CD4-positive, alpha-beta memory T cell (primary cell): ENCODE measurements around the gene ARID2. TPM values are rescaled to one million over a fixed set of nuclear protein-coding genes. Genes with fewer than 3 reads are reported as not detected.
A peak's percentile ranks its signal among the peaks of the same experiment; 100 is the strongest.

Experiments used
- CTCF ChIA-PET: fragments of 350-600 bp; sonication (Branson Sonifier 250); formaldehyde crosslinking; loops from one replicate; lab custom pipeline; 2021; ENCODE audit warnings: inconsistent platforms; ENCODE audit not compliant: partially characterized antibody; lab: Charles Lee
- POLR2A ChIA-PET: fragments of 350-600 bp; sonication (Branson Sonifier 250); formaldehyde crosslinking; loops from one replicate; lab custom pipeline; 2021; ENCODE audit not compliant: partially characterized antibody; lab: Charles Lee
- DNase-seq, 5 donors: peaks; one replicate each; pipeline versions ENCODE4 v3.0.0 to v3.0.0-alpha.2; 2020 to 2022; ENCODE audit warnings: mixed read lengths in 1 of 5
- H3K27ac ChIP-seq: one replicate; pipeline ENCODE4 v1.7.0; 2013; ENCODE audit warnings: low read depth, low read length
- H3K27me3 ChIP-seq: 2 replicates; pipeline ENCODE4 v1.7.0; 2013; ENCODE audit warnings: mild to moderate bottlenecking, low read length, moderate library complexity; ENCODE audit not compliant: insufficient read depth
- H3K36me3 ChIP-seq: 2 replicates; pipeline ENCODE4 v1.7.0; 2013; ENCODE audit warnings: mild to moderate bottlenecking, low read length, moderate library complexity; ENCODE audit not compliant: insufficient read depth
- H3K4me1 ChIP-seq: 2 replicates; pipeline ENCODE4 v1.7.0; 2013; ENCODE audit warnings: mild to moderate bottlenecking, low read length, moderate library complexity; ENCODE audit not compliant: insufficient read depth
- H3K4me3 ChIP-seq, 2 donors: one replicate each; pipeline ENCODE4 v1.7.0; 2013; ENCODE audit warnings: low read length in 2 of 2, mild to moderate bottlenecking in 1 of 2
- H3K9me3 ChIP-seq, 2 donors: one replicate each; pipeline ENCODE4 v1.7.0; 2013; ENCODE audit warnings: low read length in 2 of 2, control low read depth in 1 of 2; ENCODE audit not compliant: control insufficient read depth in 1 of 2
- H3K27ac Mint-ChIP-seq, 7 donors: one replicate each; pipeline ENCODE4 v1.8.0; 2020 to 2021; ENCODE audit warnings: mixed read lengths in 7 of 7, mild to moderate bottlenecking in 6 of 7, inconsistent platforms in 3 of 7, moderate library complexity in 3 of 7
- H3K27me3 Mint-ChIP-seq, 2 donors: one replicate each; pipeline ENCODE4 v1.8.0; 2020 to 2021; ENCODE audit warnings: mixed read lengths in 2 of 2
- H3K36me3 Mint-ChIP-seq, 2 donors: one replicate each; pipeline ENCODE4 v1.8.0; 2020 to 2021; ENCODE audit warnings: mixed read lengths in 2 of 2, inconsistent platforms in 1 of 2, mild to moderate bottlenecking in 1 of 2
- H3K4me1 Mint-ChIP-seq, 4 donors: one replicate each; pipeline ENCODE4 v1.8.0; 2020 to 2021; ENCODE audit warnings: mixed read lengths in 4 of 4, mild to moderate bottlenecking in 1 of 4
- H3K4me3 Mint-ChIP-seq, 8 donors: one replicate each; pipeline ENCODE4 v1.8.0; 2020 to 2021; ENCODE audit warnings: mixed read lengths in 8 of 8, mild to moderate bottlenecking in 7 of 8, moderate library complexity in 6 of 8, inconsistent platforms in 3 of 8
- H3K9me3 Mint-ChIP-seq, 8 donors: one replicate each; pipeline ENCODE4 v1.8.0; 2020 to 2021; ENCODE audit warnings: mixed read lengths in 8 of 8, mild to moderate bottlenecking in 5 of 8, inconsistent platforms in 3 of 8, moderate library complexity in 1 of 8
- intact Hi-C: fragments of 100-400 bp; cut with micrococcal nuclease; formaldehyde crosslinking; loops from one replicate; pipeline ENCODE4 v1.15.1; 2023
- polyA plus RNA-seq, 2 donors: library from polyadenylated mRNA; unstranded; fragments of 300-500 nt; fragmentation: Illumina TruSeq; gene quantifications; one replicate each; pipeline ENCODE4 v1.2.3, GENCODE V29; 2021
- total RNA-seq, 2 experiments: library from RNA; stranded (reverse); gene quantifications; one replicate each; pipeline ENCODE4 v1.2.3, GENCODE V29; 2021

The ARID2 gene
- total and polyA plus RNA-seq, 4 experiments from 2014 or later, result 6.3 to 51.8 (median 31.9) TPM

DNA sequence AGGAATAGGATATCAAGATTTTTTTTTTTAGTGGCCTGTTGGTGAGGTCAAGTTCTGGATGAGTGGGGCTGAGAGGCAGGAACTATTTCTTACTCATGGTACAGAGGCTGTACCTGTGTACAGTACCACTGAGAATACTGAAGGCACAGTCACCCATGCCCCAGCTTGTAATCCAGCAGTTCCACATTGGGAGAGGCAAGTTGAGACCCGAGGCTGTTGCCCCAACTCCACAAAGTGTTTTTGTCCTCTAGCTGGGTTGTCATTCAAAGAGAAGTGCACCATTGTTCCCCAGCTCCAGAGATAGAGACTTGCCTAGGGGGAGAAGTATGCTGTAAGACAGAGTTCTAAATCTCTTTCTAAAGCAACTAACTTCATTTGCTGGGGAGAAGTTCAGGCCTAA, 38.7 kb downstream of the ARID2 start:
- Histone ChIP-seq H3K4me1 (peaks cover 11% of the 10 kb centered on the region), H3K27ac (no peak overlapping the region), H3K9me3 (no peaks in the 10 kb centered on the region), H3K27me3 (no peaks in the 10 kb centered on the region), H3K4me3 (no peak overlapping the region), H3K36me3 (no peaks in the 10 kb centered on the region)
- intact Hi-C loops, result no loop called here
- DNase-seq, result no peak
- POLR2A ChIA-PET, result interaction anchor here (1.4 kb wide), 1 partner anchor 40 kb away, joined by 3 read pairs; no protein-coding TSS in a partner anchor
- Mint-ChIP-seq H3K36me3 (peaks cover 30 to 39% of the 10 kb centered on the region in 2 donors), H3K9me3 (peaks cover 0 to 15% (median 7%) of the 10 kb centered on the region in 8 donors), H3K27ac (peak overlapping the region in 1 of 7 donors; percentile 46), H3K27me3 (no peaks in the 10 kb centered on the region), H3K4me3 (peak overlapping the region in 2 of 8 donors; percentile 33 to 64), H3K4me1 (peaks cover 29 to 53% (median 46%) of the 10 kb centered on the region in 4 donors)
- CTCF ChIA-PET, result interaction anchor here (1.3 to 1.7 kb wide), 2 partner anchors 8 to 224 kb away, joined by 3 to 5 read pairs; no protein-coding TSS in a partner anchor

DNA sequence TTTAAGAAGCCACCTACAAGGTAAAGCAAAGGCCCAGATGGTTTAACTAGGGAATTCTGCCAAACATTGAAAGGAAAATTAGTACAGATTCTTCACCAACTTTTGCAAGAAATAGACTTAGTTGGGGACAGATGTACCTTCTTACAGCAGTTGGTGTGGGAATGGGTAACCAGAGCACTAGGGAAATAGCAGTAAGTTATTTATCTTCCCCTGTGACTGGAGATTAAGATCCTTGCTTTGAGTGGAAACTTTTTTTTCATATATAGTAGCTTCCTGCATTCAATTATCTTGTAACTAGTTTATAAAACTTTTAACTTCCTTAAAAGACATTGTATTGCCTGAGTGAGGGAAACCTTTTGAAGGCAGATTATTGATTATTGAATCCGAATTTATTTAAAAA, 44.2 kb downstream of the ARID2 start:
- Histone ChIP-seq H3K27ac (no peak overlapping the region), H3K36me3 (no peaks in the 10 kb centered on the region), H3K4me3 (no peak overlapping the region), H3K27me3 (no peaks in the 10 kb centered on the region), H3K4me1 (peaks cover 28% of the 10 kb centered on the region), H3K9me3 (no peaks in the 10 kb centered on the region)
- Mint-ChIP-seq H3K4me3 (no peak overlapping the region), H3K9me3 (peaks cover 0 to 10% (median 5%) of the 10 kb centered on the region in 8 donors), H3K4me1 (peaks cover 32 to 59% (median 42%) of the 10 kb centered on the region in 4 donors), H3K27ac (peak overlapping the region in 1 of 7 donors; percentile 15), H3K36me3 (peaks cover 11 to 18% of the 10 kb centered on the region in 2 donors), H3K27me3 (no peaks in the 10 kb centered on the region)
- POLR2A ChIA-PET, result no interaction called here
- CTCF ChIA-PET, result interaction anchor here (1.9 kb wide), 1 partner anchor 11 kb away, joined by 7 read pairs; no protein-coding TSS in a partner anchor
- intact Hi-C loops, result no loop called here
- no peak for DNase-seq

- no peak for DNase-seq
- Histone ChIP-seq H3K9me3 (no peaks in the 10 kb centered on the region), H3K36me3 (no peaks in the 10 kb centered on the region), H3K27ac (no peak overlapping the region), H3K4me1 (peaks cover 28% of the 10 kb centered on the region), H3K27me3 (no peaks in the 10 kb centered on the region), H3K4me3 (no peak overlapping the region)
- H3K9me3 Mint-ChIP-seq, result peaks cover 0 to 3% (median under 1%) of the 10 kb centered on the region in 8 donors
- POLR2A ChIA-PET, result no interaction called here
- H3K4me3 Mint-ChIP-seq, result peak overlapping the region in 1 of 8 donors; percentile 1
- peaks cover 3 to 9% of the 10 kb centered on the region in 2 donors for H3K36me3 Mint-ChIP-seq
- intact Hi-C loops, result no loop called here
- CTCF ChIA-PET, result interaction anchor here (1.9 kb wide), 1 partner anchor 12 kb away, joined by 7 read pairs; no protein-coding TSS in a partner anchor
- H3K27me3 Mint-ChIP-seq, result no peaks in the 10 kb centered on the region
- H3K27ac Mint-ChIP-seq, result peak overlapping the region in 4 of 7 donors; percentile 1 to 36 (median 28)
- H3K4me1 Mint-ChIP-seq, result peaks cover 28 to 54% (median 36%) of the 10 kb centered on the region in 4 donors
Measured at GRCh38 chr12:45774508-45775162, 45.1 kb downstream of the ARID2 start.

- Histone ChIP-seq H3K27me3 (no peaks in the 10 kb centered on the region), H3K4me3 (no peak overlapping the region), H3K27ac (no peak overlapping the region), H3K36me3 (no peaks in the 10 kb centered on the region), H3K4me1 (peaks cover 25% of the 10 kb centered on the region), H3K9me3 (no peaks in the 10 kb centered on the region)
- CTCF ChIA-PET, result interaction anchor here (0.9 to 1.5 kb wide), 2 partner anchors 13 to 231 kb away, joined by 3 to 4 read pairs; no protein-coding TSS in a partner anchor
- peaks cover 0 to 8% of the 10 kb centered on the region in 2 donors for H3K36me3 Mint-ChIP-seq
- no peak for DNase-seq
- H3K27me3 Mint-ChIP-seq, result no peaks in the 10 kb centered on the region
- POLR2A ChIA-PET, result no interaction called here
- peaks cover 26 to 52% (median 35%) of the 10 kb centered on the region in 4 donors for H3K4me1 Mint-ChIP-seq
- intact Hi-C loops, result no loop called here
- no peak overlapping the region for H3K4me3 Mint-ChIP-seq
- no peaks in the 10 kb centered on the region for H3K9me3 Mint-ChIP-seq
- peak overlapping the region in 2 of 7 donors; percentile 23 to 25 for H3K27ac Mint-ChIP-seq
Measured at GRCh38 chr12:45775465-45775864, 46.0 kb downstream of the ARID2 start.

GRCh38 chr12:45775964-45776363, 46.5 kb downstream of the ARID2 start:
- POLR2A ChIA-PET, result no interaction called here
- peaks cover 0 to 5% of the 10 kb centered on the region in 2 donors for H3K36me3 Mint-ChIP-seq
- H3K36me3 ChIP-seq, result no peaks in the 10 kb centered on the region
- intact Hi-C loops, result no loop called here
- no peaks in the 10 kb centered on the region for H3K27me3 ChIP-seq
- H3K4me3 Mint-ChIP-seq, result no peak overlapping the region
- H3K27me3 Mint-ChIP-seq, result no peaks in the 10 kb centered on the region
- no peak overlapping the region for H3K27ac ChIP-seq
- H3K27ac Mint-ChIP-seq, result no peak overlapping the region
- no peaks in the 10 kb centered on the region for H3K9me3 Mint-ChIP-seq
- peaks cover 23% of the 10 kb centered on the region for H3K4me1 ChIP-seq
- DNase-seq, result no peak
- peaks cover 23 to 47% (median 31%) of the 10 kb centered on the region in 4 donors for H3K4me1 Mint-ChIP-seq
- no peaks in the 10 kb centered on the region for H3K9me3 ChIP-seq
- H3K4me3 ChIP-seq, result no peak overlapping the region
- CTCF ChIA-PET, result interaction anchor here (0.7 to 1.5 kb wide), 4 partner anchors 9 to 232 kb away, joined by 3 to 5 read pairs (median 4); no protein-coding TSS in a partner anchor

- H3K4me3 Mint-ChIP-seq, result no peak overlapping the region
- no peak for DNase-seq
- peaks cover 4 to 22% (median 15%) of the 10 kb centered on the region in 4 donors for H3K4me1 Mint-ChIP-seq
- no peaks in the 10 kb centered on the region for H3K9me3 Mint-ChIP-seq
- ChIA-PET CTCF (interaction anchor here (1.5 kb wide), 1 partner anchor 34 kb away, joined by 5 read pairs; no protein-coding TSS in a partner anchor), POLR2A (no interaction called here)
- H3K9me3 ChIP-seq, result no peaks in the 10 kb centered on the region
- no peaks in the 10 kb centered on the region for H3K36me3 ChIP-seq
- H3K4me1 ChIP-seq, result peaks cover 5% of the 10 kb centered on the region
- peaks cover 0 to 5% of the 10 kb centered on the region in 2 donors for H3K36me3 Mint-ChIP-seq
- no peak overlapping the region for H3K27ac Mint-ChIP-seq
- no peak overlapping the region for H3K27ac ChIP-seq
- H3K4me3 ChIP-seq, result no peak overlapping the region
- H3K27me3 Mint-ChIP-seq, result no peaks in the 10 kb centered on the region
- intact Hi-C loops, result no loop called here
- H3K27me3 ChIP-seq, result no peaks in the 10 kb centered on the region
Measured at GRCh38 chr12:45779936-45780335, 50.4 kb downstream of the ARID2 start.

GRCh38 chr12:45781080-45781479, 51.6 kb downstream of the ARID2 start:
- Mint-ChIP-seq H3K9me3 (no peaks in the 10 kb centered on the region), H3K4me3 (no peak overlapping the region), H3K36me3 (peaks cover 0 to 5% of the 10 kb centered on the region in 2 donors), H3K27me3 (no peaks in the 10 kb centered on the region), H3K4me1 (peaks cover 2 to 18% (median 11%) of the 10 kb centered on the region in 4 donors), H3K27ac (no peak overlapping the region)
- intact Hi-C loops, result no loop called here
- Histone ChIP-seq H3K36me3 (no peaks in the 10 kb centered on the region), H3K27me3 (no peaks in the 10 kb centered on the region), H3K4me3 (no peak overlapping the region), H3K27ac (no peak overlapping the region), H3K9me3 (no peaks in the 10 kb centered on the region), H3K4me1 (no peaks in the 10 kb centered on the region)
- no peak for DNase-seq
- ChIA-PET CTCF (interaction anchor here (1.5 kb wide), 1 partner anchor 35 kb away, joined by 5 read pairs; no protein-coding TSS in a partner anchor), POLR2A (no interaction called here)
